Measurements from ENCODE around the gene OLIG3.

Gene OLIG3

DNA sequence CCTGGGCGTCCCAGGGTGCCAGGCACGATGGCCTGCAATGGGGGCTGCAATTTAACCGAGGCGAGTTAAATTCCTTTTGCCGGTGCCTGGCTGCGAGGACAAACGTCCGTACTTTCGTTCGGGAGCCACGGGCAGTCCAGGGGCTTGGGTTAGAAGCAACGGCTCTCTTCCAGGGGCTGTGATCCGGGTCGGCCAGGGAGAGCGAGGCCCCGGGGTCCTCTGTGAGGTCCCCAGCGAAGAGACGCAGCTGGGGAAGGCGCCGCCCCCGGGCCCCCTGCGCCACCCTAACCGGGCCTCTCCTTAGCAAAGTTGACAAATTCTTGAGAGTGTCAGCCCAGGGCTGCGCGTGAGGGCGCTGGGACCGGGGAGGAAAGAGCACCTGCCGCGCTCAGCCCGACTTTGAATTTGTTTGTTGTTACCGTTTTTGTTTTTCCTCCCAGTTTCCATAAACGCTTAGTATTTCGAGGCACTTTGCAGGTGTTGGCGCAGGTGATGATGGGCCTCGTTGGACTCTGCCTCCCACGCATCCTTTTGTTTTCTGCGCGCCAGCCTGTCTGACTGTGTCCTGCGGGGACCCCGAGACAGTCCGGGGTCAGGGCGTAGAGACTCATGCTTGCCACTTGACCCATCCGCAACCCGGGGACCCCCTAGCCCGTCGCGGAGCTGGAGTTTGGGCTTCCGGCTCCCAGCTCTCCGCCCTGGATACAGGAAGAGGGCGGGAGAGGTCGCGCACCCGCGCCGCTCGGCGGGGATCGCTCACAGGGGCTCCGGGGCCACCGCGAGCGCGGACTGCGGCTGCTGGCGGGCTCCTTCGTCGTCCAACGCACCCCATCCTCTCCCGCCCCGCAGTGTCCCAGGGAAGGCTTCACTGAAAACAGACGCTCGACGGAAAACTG lies 5.8 kb downstream of the OLIG3 start:
- FAIRE-seq (no peak), DNase-seq (ENCODE audit: insufficient read length) (no peak)
- TF ChIP-seq POLR2AphosphoS5 (IDR thresholded peaks at IDR 0.05; ENCODE audit: low read depth, low read length) (no peak), TAF1 (IDR thresholded peaks at IDR 0.05; ENCODE audit: borderline replicate concordance, low read depth, low read length) (no peak), POLR2A (IDR thresholded peaks at IDR 0.05; ENCODE audit: low read depth, low read length) (no peak)

DNA sequence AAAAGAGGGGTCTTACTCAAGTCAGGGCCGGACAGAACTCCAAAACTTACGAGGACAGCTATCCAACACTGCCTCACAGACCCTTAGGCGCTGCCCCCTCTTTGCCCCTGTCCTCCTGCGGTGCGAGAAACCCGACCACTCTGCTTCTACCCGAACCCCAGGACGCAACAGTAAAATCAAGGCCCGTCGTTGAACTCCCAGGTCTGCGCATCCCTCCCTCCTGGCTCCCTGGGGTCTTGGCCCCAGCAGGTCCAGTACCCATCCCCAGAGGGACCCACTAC lies 6.4 kb downstream of the OLIG3 start:
- FAIRE-seq = no peak
- TF ChIP-seq POLR2AphosphoS5 (IDR thresholded peaks at IDR 0.05; ENCODE audit: low read depth, low read length) = no peak
- no peak for TF ChIP-seq TAF1 (IDR thresholded peaks at IDR 0.05; ENCODE audit: borderline replicate concordance, low read depth, low read length)
- no peak for TF ChIP-seq POLR2A (IDR thresholded peaks at IDR 0.05; ENCODE audit: low read depth, low read length)
- no peak for DNase-seq (ENCODE audit: insufficient read length)

DNA sequence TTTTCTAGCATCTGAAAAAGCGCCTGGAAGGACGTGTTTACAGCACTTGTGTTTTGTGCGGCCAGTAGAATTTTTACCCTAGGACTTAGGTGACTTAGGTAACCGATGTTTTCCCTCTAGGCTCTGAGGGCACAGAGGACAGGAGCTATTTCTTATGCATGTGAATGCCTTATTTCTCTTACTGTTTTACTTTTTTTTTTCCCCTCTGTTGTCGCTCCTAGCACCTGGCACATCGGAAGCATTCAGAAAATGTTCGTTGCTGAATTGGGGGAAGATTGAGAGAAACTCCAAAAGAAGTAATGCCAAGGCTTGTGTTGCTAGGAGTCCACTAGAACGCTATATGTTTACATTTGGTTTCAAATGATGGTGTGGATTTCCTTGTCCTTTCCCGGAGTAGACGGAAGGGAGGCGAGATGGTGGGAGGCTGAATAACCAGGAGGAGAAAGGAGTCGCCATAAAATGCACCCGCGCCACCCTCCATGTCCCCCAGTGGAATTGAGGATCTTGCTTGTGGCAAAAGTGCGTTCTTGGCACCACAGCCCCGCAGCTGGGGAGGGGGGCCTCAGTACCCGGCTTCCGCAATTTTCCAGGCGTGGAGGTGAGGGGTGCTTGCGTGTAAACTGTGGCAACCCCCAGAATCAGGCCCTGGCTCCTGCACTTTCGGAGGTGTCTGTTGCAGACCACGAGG lies 6.9 kb downstream of the OLIG3 start:
- FAIRE-seq (no peak), DNase-seq (ENCODE audit: insufficient read length) (no peak)
- TF ChIP-seq POLR2AphosphoS5 (IDR thresholded peaks at IDR 0.05; ENCODE audit: low read depth, low read length) (no peak), TAF1 (IDR thresholded peaks at IDR 0.05; ENCODE audit: borderline replicate concordance, low read depth, low read length) (no peak), POLR2A (IDR thresholded peaks at IDR 0.05; ENCODE audit: low read depth, low read length) (no peak)

DNA sequence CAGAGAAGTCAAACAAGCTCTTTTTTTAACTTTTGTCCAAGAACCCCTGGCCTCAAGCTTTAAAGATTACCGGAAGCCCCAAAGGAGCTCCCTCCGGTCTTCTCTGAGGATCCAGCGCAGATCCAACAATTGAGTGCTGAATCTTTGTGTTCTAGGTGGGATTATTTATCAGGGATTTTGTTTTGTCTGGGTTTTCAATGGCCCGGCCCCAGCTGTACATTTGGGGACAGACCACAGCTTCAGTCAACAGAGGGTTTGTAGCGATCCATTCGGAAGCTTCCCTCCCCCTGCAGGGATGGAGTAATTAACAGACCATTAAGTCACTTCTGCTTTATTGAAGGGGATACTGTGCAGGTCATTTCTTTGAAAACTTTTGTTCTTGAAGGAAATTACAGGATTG lies 7.8 kb downstream of the OLIG3 start:
- DNase-seq (ENCODE audit: insufficient read length) = no peak
- TF ChIP-seq POLR2A (IDR thresholded peaks at IDR 0.05; ENCODE audit: low read depth, low read length) (no peak), TAF1 (IDR thresholded peaks at IDR 0.05; ENCODE audit: borderline replicate concordance, low read depth, low read length) (no peak), POLR2AphosphoS5 (IDR thresholded peaks at IDR 0.05; ENCODE audit: low read depth, low read length) (no peak)
- no peak for FAIRE-seq

DNA sequence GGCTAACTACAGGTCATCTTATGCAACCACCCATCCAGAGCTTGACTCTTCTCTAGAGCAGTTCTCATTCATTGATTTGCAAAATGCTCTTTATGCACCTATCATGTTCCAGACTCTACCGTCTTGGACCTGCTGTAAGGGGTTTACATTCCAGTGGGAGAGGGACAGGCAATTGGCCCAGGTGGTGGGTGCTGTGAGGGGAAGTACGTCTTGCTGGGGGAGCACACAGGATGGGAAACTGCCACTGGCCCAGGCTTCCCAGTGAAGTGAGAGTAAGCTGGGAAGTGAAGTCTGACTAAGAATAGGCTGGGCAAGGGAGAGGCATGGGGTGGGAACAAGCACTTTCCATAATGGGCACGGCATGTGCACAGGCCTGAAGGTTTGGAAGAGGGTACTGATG lies 13.8 kb downstream of the OLIG3 start:
- no peak for FAIRE-seq
- TF ChIP-seq TAF1 (IDR thresholded peaks at IDR 0.05; ENCODE audit: borderline replicate concordance, low read depth, low read length) (no peak), POLR2AphosphoS5 (IDR thresholded peaks at IDR 0.05; ENCODE audit: low read depth, low read length) (no peak), POLR2A (IDR thresholded peaks at IDR 0.05; ENCODE audit: low read depth, low read length) (no peak)
- no peak for DNase-seq (ENCODE audit: insufficient read length)

DNA sequence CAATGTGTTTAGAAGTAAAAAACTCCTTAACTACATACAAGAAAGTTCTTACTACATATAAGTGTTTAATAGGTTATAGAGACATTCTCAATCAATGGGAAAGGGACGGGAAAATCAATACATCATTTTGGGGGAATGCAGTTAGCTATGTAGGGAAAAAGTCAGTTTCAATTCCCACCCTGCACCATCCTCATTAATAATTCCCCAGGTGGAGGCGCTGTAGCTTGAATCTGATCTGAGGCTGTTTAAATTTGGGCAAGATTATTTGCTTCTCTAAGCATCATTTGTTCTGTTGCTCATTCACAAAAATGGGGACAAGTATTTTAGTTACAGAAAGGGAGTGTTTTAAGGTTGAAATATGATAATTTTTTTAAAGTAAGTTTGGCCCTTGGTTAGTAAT lies 19.1 kb downstream of the OLIG3 start:
- TF ChIP-seq POLR2AphosphoS5 (IDR thresholded peaks at IDR 0.05; ENCODE audit: low read depth, low read length) = no peak
- TF ChIP-seq POLR2A (IDR thresholded peaks at IDR 0.05; ENCODE audit: low read depth, low read length) = no peak
- no peak for TF ChIP-seq TAF1 (IDR thresholded peaks at IDR 0.05; ENCODE audit: borderline replicate concordance, low read depth, low read length)
- no peak for DNase-seq (ENCODE audit: insufficient read length)
- FAIRE-seq = no peak

DNA sequence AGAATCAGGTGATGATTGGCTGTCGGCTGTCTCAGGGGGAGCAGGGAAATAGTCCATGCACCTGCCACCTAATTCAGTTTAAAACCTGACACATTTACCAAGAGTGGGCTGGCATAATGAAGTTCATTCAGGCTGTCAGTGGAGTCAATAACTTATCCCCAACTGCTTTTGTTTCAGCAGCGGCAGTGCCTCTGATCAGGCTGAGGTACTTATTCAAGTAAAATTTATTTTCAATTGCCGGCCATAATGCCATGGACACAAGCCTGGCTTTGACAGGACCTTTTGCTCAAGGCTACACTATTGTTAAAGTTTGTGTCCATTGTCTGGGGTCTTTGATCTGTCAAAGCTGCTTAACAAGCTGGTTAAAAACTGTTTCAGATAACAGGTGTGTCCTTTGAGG lies 20.6 kb downstream of the OLIG3 start:
- no peak for TF ChIP-seq TAF1 (IDR thresholded peaks at IDR 0.05; ENCODE audit: borderline replicate concordance, low read depth, low read length)
- TF ChIP-seq POLR2AphosphoS5 (IDR thresholded peaks at IDR 0.05; ENCODE audit: low read depth, low read length) = no peak
- no peak for TF ChIP-seq POLR2A (IDR thresholded peaks at IDR 0.05; ENCODE audit: low read depth, low read length)
- no peak for FAIRE-seq
- no peak for DNase-seq (ENCODE audit: insufficient read length)

DNA sequence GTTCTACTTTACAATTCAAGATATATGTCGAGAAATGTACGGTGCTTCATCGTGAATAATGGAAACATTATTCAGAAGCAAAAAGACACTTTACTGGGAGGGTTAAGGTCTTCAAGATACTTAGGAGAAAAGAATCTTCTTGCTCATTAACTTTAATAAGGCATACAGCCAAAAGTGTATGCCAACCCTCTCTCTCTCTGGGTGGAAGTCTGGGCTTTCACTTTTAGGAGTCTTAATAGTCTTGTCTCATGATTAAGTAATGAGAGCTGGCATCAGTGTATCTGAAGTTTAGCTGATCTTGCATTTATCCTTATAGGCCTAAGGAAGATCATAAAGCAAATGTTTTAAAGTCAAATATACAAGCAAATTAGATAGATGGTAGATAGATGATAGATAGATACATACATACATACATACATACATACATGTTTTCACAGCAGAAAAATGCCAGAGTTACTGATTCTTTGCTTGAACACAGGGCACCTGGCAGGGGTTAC lies 21.5 kb downstream of the OLIG3 start:
- DNase-seq (ENCODE audit: insufficient read length) (no peak), FAIRE-seq (no peak)
- TF ChIP-seq TAF1 (IDR thresholded peaks at IDR 0.05; ENCODE audit: borderline replicate concordance, low read depth, low read length) (no peak), POLR2AphosphoS5 (IDR thresholded peaks at IDR 0.05; ENCODE audit: low read depth, low read length) (no peak), POLR2A (IDR thresholded peaks at IDR 0.05; ENCODE audit: low read depth, low read length) (no peak)

DNA sequence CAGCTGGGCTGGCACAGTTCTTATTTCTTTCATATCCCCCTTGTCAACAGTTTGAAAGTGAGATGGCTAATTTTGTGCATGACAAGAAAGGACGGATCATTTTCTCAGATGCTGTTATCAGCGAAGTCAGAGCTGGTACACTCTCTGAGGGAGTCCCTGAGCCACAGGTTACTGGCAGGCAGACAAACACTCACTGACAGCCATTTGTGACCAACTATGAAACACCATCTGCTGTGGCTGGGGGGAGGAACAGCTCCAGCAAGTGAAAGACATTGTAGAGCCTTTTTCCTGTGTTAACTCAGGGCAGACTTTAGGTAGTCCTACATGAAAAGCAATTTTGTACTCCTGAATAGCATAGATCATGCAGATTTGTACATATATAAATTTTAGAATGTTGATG lies 22.2 kb downstream of the OLIG3 start:
- no peak for DNase-seq (ENCODE audit: insufficient read length)
- TF ChIP-seq POLR2A (IDR thresholded peaks at IDR 0.05; ENCODE audit: low read depth, low read length) (no peak), TAF1 (IDR thresholded peaks at IDR 0.05; ENCODE audit: borderline replicate concordance, low read depth, low read length) (no peak), POLR2AphosphoS5 (IDR thresholded peaks at IDR 0.05; ENCODE audit: low read depth, low read length) (no peak)
- no peak for FAIRE-seq

DNA sequence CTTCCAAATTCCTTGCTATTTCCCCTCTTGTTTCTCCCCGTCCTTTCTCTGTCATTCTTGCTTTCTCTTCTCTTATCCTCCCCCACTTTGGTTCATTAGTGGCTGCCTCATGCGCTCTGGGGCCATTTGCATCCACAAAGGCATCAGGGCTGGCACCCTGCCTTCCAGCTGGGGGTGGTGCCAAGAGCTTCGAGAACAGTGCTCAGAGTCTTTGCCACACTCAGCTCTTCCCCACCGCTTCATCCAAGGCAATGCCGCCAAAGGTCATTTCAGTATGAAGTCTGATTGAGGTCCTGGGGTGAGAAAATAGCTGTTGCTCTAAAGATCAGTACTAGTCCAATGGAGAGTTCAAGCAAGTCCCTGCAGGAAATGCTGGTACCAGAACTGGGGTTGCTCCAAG lies 22.7 kb downstream of the OLIG3 start:
- FAIRE-seq (no peak), DNase-seq (ENCODE audit: insufficient read length) (no peak)
- TF ChIP-seq POLR2A (IDR thresholded peaks at IDR 0.05; ENCODE audit: low read depth, low read length) = no peak
- no peak for TF ChIP-seq POLR2AphosphoS5 (IDR thresholded peaks at IDR 0.05; ENCODE audit: low read depth, low read length)
- TF ChIP-seq TAF1 (IDR thresholded peaks at IDR 0.05; ENCODE audit: borderline replicate concordance, low read depth, low read length) = no peak

DNA sequence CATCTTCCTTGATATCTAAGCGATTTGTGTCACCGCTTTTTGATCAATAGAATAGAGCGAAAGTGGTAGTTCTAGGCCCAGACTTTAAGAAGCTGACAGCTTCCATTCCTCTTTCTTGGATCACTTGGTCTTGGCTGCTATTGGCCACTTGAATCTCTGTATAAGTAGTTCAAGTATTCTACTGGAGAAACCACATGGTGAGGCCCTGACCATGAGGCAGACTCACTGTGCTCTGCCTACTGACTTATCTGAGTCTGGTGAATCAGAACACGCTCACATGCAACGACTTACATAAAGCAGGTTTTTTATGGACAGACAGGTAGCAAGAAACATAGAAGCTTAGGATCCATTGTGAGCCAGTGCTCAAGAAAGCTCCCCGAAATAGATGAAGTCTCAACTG lies 27.0 kb downstream of the OLIG3 start:
- DNase-seq (ENCODE audit: insufficient read length) = no peak
- FAIRE-seq = no peak
- no peak for TF ChIP-seq POLR2AphosphoS5 (IDR thresholded peaks at IDR 0.05; ENCODE audit: low read depth, low read length)

DNA sequence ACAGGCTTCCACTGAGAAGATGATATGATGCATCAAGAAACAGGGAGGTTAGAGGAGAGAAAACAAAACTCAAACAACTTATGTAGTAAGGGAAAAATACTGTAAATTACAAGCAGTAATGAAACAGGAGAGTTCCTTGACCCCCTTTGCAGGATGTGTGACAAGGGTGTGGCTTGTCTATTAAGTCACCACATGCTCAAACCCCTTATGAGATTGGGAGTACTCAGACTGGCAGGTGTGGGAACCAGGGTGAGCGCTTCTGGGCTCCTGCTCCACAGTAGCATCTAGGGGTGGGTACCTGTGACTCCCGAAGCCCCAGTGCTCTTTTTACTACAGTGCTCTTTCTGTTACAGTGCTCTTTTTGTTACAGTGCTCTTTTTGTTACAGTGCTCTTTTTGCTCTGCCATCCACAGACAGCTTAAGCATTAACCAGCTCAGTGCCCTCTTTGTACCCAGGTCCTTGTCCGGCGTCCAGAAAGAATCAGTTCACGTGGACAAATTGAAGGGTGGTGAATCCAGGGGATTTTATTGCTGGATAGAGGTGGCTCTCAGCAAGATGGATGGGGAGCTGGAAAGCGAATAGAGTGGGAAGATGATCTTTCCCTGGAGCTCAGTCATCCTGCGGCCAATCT lies 28.7 kb downstream of the OLIG3 start:
- FAIRE-seq (no peak), DNase-seq (ENCODE audit: insufficient read length) (no peak)
- TF ChIP-seq POLR2A (IDR thresholded peaks at IDR 0.05; ENCODE audit: low read depth, low read length) (no peak), POLR2AphosphoS5 (IDR thresholded peaks at IDR 0.05; ENCODE audit: low read depth, low read length) (no peak), TAF1 (IDR thresholded peaks at IDR 0.05; ENCODE audit: borderline replicate concordance, low read depth, low read length) (no peak)
